Activated T-helper 1 cell treated with anti-CD3 and anti-CD28 coated beads, Interleukin-2, amount 50 U/mL, for 16 hours (primary cell): ENCODE results near the gene CCDC142.
A peak's percentile ranks its signal among the peaks of the same experiment; 100 is the strongest.
"Not testable (repeated sequence)": the region's sequence is repeated elsewhere in the genome, so short reads cannot be mapped to it uniquely, and the experiment has no call there.

ENCODE experiments used
- DNase-seq, 2 donors: peaks; one replicate each; pipeline ENCODE4 v3.0.0-alpha.2; 2020; ENCODE audit warnings: low read depth in 1 of 2, low spot score in 1 of 2

The CCDC142 gene

GRCh38 chr2:74499267-74499939, 16.6 kb upstream of the CCDC142 start, which contains the start of gene LBX2:
TSS of gene LBX2 (minus strand) at chr2:74499603. CDS start at chr2:74499537, 66 bp downstream.
- DNase-seq = no peak

- no peak for DNase-seq
Observed at GRCh38 chr2:74498500-74499266, 15.9 kb upstream of the CCDC142 start.

- no peak for DNase-seq
Observed at GRCh38 chr2:74497777-74498499, 15.1 kb upstream of the CCDC142 start.

GRCh38 chr2:74496997-74497776, 14.4 kb upstream of the CCDC142 start:
- DNase-seq = no peak

GRCh38 chr2:74495440-74495839, 12.6 kb upstream of the CCDC142 start:
- DNase-seq = no peak

- no peak for DNase-seq
Observed at GRCh38 chr2:74493546-74493945, 10.7 kb upstream of the CCDC142 start.

- no peak for DNase-seq
Observed at GRCh38 chr2:74491648-74492544, 9.1 kb upstream of the CCDC142 start.

- DNase-seq = no peak
Observed at GRCh38 chr2:74489906-74490305, 7.1 kb upstream of the CCDC142 start.

- no peak for DNase-seq
Observed at GRCh38 chr2:74488643-74489481, 6.1 kb upstream of the CCDC142 start.

- no peak for DNase-seq
Observed at GRCh38 chr2:74486141-74486540, 3.3 kb upstream of the CCDC142 start.

- not testable (repeated sequence) for DNase-seq
Observed at GRCh38 chr2:74483675-74484164, 922 bp upstream of the CCDC142 start.

GRCh38 chr2:74481961-74482800, 617 bp downstream of the CCDC142 start:
- DNase-seq = no peak

GRCh38 chr2:74481431-74481830, 1.4 kb downstream of the CCDC142 start:
- DNase-seq = no peak

GRCh38 chr2:74474899-74475298, 7.9 kb downstream of the CCDC142 start:
- no peak for DNase-seq

GRCh38 chr2:74474481-74474880, 8.3 kb downstream of the CCDC142 start:
- DNase-seq = no peak

GRCh38 chr2:74472945-74473258, 9.9 kb downstream of the CCDC142 start:
- DNase-seq = no peak

- peak; percentile 93 to 96 for DNase-seq
Observed at GRCh38 chr2:74472086-74472944, 10.5 kb downstream of the CCDC142 start, which contains the start of gene MRPL53. TSS of gene MRPL53 (minus strand) at chr2:74472680. CDS start at chr2:74472660, 20 bp downstream.
